Stimulated activated naive CD8-positive, alpha-beta T cell treated with anti-CD3 and anti-CD28 coated beads, Interleukin-15, Interleukin-2, amounts not matched to agents 100 U/mL and 50 U/mL, for 24 hours (primary cell): Measurements from ENCODE around the gene CXADR.
A peak's percentile ranks its signal among the peaks of the same experiment; 100 is the strongest.

Experiments
- ATAC-seq: fragments of 150-1000 bp; cut with Tn5 transposase; one replicate; pipeline ENCODE4 v1.10.0; 2021
- DNase-seq: peaks from one replicate; pipeline ENCODE4 v3.0.0; 2021

CXADR gene

GRCh38 chr21:17542371-17543011, 29.6 kb downstream of the CXADR start:
- ATAC-seq (no peak), DNase-seq (no peak)

DNA sequence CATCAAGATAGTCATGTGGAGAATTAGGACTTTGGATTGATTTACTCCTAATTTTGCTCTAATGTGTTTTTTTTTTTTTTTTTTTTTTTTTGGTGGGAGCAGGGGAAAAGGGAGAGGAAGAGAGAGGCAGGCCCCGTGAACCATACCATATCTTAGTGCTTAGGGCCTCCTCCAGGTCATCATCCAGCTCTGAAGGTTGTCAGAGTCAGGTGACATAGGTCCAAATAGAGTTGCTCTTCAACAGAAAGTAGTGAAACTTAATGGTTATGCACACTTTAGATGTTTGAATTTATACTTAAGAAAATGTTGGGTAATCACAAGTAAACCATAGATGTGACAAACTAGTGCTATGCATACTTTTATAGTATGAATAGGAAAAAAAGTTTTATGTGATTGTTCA, 32.2 kb downstream of the CXADR start:
- ATAC-seq (no peak), DNase-seq (no peak)

- DNase-seq (no peak), ATAC-seq (no peak)
These were observed 35.4 kb downstream of the CXADR start for GRCh38 chr21:17548262-17548661.

- ATAC-seq (no peak), DNase-seq (peak; percentile 5)
These were observed 37.9 kb downstream of the CXADR start for GRCh38 chr21:17550671-17551308.

DNA sequence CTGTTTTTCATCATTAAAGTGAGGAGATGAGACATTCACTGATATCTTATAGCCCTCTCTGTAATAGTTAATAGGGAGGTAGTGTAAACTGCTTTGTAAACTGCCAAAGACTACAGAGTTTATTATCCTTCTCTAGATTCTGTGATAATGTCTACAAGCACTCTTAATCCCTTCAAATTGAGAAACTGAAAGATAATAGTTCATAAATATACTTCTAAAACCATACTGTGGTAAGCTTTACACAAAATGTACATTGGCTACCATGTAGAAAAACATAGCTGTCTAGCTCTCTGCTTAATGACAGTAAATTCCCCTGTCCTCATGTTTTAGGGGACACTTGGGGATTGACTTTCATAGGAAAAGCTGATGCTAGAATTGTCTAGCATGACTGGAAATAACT, 39.6 kb downstream of the CXADR start:
- no peak for ATAC-seq
- DNase-seq: no peak

GRCh38 chr21:17554120-17554519, 41.3 kb downstream of the CXADR start:
- ATAC-seq (no peak), DNase-seq (no peak)

DNA sequence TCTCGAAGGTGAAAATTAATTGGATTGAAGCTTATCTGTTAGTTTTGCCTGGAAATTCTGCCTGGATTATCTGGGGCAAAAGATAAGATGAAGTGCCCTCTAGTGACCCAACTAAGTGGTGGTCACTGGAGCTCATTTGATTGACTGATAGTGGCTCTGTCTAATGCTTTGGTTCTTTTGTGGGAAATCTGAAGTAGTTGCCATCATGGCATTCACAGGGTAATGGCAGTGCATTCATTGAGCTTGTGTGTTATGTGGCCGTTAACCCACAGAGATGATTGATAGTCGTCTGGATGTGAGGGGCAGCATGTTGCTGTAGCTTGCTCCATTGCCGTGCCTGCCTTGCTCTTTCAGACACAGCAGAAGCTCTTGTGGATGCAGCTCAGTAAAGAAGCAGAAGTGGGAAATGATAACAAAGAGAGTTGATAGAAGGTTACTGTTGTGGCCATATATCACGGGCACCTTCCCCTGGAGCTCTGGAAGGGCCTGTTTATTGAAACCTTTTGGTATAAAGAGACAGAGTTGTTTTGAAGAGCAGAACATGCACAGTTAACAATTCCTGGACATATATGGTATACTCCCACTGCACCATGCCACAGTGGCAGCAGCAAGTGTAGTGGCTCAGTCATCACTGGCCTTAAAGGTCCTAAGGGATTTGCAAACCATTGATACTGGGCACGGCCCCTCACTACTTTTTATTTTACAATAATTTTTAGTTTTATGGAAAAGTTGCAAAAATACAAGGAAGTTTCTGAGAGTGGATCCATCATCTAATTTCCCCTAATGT, 42.0 kb downstream of the CXADR start:
- ATAC-seq: no peak
- no peak for DNase-seq

DNA sequence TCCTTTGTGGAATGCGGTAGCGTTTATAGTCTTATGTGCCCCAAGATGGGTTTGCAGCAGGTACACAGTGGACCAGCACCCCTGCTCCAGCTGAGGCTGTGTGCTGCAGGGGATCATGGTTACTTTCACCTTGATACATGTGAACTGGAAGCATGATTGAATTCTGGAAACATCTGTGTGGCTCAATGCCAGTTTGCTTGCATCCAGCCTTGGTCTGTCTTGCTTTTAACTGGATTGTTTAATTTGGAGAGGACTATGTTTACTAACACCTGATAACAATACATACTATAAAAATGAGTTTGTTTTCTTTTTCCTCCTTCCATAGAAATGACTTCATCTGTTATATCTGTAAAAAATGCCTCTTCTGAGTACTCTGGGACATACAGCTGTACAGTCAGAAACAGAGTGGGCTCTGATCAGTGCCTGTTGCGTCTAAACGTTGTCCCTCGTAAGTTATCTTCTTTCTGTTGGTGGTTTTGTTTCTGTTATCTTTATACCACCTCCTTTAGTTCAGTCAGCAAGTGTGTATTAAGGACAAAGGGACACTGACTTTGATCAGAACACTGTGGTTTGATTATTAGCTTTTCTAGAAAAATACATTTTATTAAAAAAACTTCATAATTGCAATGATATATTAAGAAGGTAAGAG, 47.7 kb downstream of the CXADR start:
- no peak for ATAC-seq
- no peak for DNase-seq

- ATAC-seq (no peak), DNase-seq (no peak)
These were observed 57.9 kb downstream of the CXADR start for GRCh38 chr21:17570786-17571185.

DNA sequence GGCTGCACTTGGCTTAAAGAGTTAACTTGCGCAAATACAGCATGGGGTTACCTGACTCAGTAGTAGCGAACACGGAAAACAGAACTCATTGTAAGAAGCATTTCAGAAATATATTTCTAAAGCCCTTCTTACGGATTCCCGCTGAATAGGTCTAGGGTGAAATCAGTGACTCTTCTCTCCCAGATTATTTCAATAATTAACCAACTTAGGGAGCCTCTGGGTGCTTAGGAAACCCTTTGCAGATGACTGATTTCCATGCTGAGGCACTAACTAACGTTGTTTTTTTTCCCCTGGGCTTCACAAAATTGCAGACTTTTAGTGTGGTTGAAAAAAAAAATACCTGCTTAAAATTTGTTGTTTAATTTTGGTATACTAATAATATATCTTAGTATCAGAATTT, 59.6 kb downstream of the CXADR start:
- ATAC-seq (no peak), DNase-seq (no peak)

GRCh38 chr21:17575076-17575475, 62.2 kb downstream of the CXADR start:
- no peak for ATAC-seq
- no peak for DNase-seq

- no peak for DNase-seq
- ATAC-seq: no peak
These were observed 63.4 kb downstream of the CXADR start for GRCh38 chr21:17576080-17576835.

- DNase-seq: no peak
- ATAC-seq: no peak
These were observed 64.9 kb downstream of the CXADR start for GRCh38 chr21:17577701-17578100.

GRCh38 chr21:17578162-17578561, 65.3 kb downstream of the CXADR start:
- no peak for ATAC-seq
- DNase-seq: no peak

DNA sequence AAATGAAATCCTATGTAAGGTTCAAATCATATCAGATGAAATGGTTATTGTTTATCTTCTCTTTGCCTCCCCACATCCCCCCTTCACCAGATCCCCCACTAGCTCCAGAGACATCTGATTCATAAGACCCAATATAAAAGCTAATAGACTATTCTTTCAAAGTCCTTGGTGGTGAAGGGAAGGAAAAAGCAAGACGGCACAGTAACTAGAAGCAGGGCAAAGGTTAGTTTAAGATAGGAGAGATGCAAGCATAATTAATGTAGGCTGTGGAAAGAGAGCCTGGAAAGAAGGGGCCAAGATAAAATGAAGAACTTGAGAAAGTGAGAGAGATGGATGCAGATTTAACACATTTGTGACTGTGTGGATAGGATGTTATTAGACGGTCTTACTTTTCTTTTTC, 66.0 kb downstream of the CXADR start:
- DNase-seq: no peak
- no peak for ATAC-seq

- DNase-seq (no peak), ATAC-seq (no peak)
These were observed 67.5 kb downstream of the CXADR start for GRCh38 chr21:17580319-17580718.

DNA sequence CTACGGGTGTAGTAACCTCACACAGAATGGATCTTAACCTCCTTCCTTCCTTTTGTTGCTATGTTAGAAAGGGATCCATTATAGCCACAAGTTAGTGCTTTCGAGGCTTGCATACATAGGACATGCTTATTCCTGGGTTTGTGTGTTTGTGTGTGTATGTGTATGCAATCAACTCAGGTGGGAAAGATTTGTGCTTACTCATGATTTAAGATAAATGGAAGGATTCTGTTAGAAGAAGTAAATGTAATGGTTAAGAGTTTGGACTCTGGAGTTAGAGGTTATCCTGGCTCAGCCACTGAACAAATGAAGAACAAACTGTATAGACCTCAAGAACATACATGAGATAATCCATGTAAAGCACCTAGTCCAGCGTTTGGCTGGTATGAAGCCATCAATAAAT, 71.1 kb downstream of the CXADR start:
- no peak for DNase-seq
- no peak for ATAC-seq

DNA sequence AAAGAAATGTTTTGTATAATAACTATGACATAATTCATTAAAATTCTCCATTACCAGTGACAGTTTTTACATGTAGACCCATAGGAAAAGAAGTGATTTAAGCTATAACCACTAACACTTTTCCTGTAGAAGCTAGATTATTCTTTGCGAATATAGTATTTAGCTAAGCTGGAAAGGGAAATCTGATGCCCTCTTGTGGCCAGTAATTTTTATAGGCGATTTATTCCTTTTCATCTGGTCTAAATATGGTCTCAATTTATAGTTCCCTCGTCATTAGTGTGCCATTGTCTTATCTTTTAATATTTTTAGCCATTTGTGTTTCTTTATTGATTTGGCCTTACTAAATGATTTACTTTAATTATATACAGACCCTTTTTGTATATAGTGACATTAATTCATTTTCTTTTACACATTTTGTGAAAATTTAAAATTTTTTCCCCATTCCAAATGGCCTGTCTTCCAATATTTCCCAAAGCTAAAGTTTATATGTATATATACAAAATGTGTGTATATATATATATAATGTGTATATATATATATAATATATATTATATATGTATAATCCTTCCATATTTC, 73.1 kb downstream of the CXADR start:
- ATAC-seq: no peak
- DNase-seq: no peak

GRCh38 chr21:17590430-17590829, 77.6 kb downstream of the CXADR start:
- DNase-seq (no peak), ATAC-seq (no peak)

DNA sequence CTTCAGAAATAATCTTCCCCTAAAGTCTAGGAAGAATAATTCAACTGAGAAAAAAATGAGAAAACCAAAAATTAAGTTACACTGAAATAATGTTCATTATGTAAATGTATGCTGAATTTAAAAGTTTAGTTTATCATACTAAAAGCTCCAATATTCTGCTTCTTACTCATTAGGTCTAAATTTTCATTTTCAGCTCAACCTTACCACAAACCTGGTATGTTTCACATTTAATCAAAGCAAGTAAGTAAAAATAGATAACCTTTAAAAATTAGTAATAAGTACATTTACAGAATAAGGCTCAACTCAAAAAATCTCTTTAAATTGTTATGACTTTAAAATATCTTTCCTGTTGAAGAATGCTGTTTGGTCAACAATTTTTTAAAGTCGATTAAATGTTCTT, 84.8 kb downstream of the CXADR start:
- DNase-seq (no peak), ATAC-seq (no peak)

GRCh38 chr21:17598437-17598836, 85.6 kb downstream of the CXADR start:
- no peak for ATAC-seq
- DNase-seq: no peak

- ATAC-seq: no peak
- DNase-seq: no peak
These were observed 90.0 kb downstream of the CXADR start for GRCh38 chr21:17602874-17603273.
